ENCODE results near the gene WDR59.
A peak's percentile ranks its signal among the peaks of the same experiment; 100 is the strongest.

- peak; percentile 74 to 87 (median 75) for TF ChIP-seq CTCF (IDR thresholded peaks at IDR 0.05)
- no peak for TF ChIP-seq POLR2A (IDR thresholded peaks at IDR 0.05)
- no peak for TF ChIP-seq EP300 (IDR thresholded peaks at IDR 0.05)
These were observed 122.1 kb downstream of the WDR59 start for GRCh38 chr16:74862743-74863244.

Measured in tibial nerve (tissue), 4 donors.